Cardiac muscle cell (in vitro differentiated cells and primary cell): ENCODE data around the gene RERE. TPM values are rescaled to one million over a fixed set of nuclear protein-coding genes. Genes with fewer than 3 reads are reported as not detected.

ENCODE experiments used
- DNase-seq, 2 donors: peaks; one replicate each; pipeline versions ENCODE4 v3.0.0 to v3.0.0-alpha.2; 2010 to 2017; ENCODE audit warnings: low read depth in 1 of 2, low spot score in 1 of 2
- H3K27ac ChIP-seq: fragments of 200-600 bp; sonication (generic); 2 replicates; pipeline ENCODE4 v1.5.1; 2016
- H3K27me3 ChIP-seq: fragments of 200-600 bp; sonication (generic); 2 replicates; pipeline ENCODE4 v1.6.0; 2016; ENCODE audit warnings: control low read depth
- H3K36me3 ChIP-seq: fragments of 200-600 bp; sonication (generic); 2 replicates; pipeline ENCODE4 v1.5.1; 2016; ENCODE audit warnings: control low read depth
- H3K4me1 ChIP-seq: fragments of 200-600 bp; sonication (generic); 2 replicates; pipeline ENCODE4 v1.8.1; 2017; ENCODE audit warnings: low read depth, mild to moderate bottlenecking, mixed run types
- H3K4me3 ChIP-seq: fragments of 200-600 bp; sonication (generic); 2 replicates; pipeline ENCODE4 v1.5.1; 2016; ENCODE audit warnings: mild to moderate bottlenecking
- H3K9me3 ChIP-seq: fragments of 200-600 bp; sonication (generic); 2 replicates; pipeline ENCODE4 v1.5.1; 2017; ENCODE audit warnings: low read depth, mild to moderate bottlenecking, control low read depth
- polyA plus RNA-seq: library from polyadenylated mRNA; unstranded; fragments of >200 nt; fragmentation: Nextera tagmentation; extraction: Ambion mirVana; gene quantifications from 2 replicates; pipeline ENCODE4 v1.2.1, GENCODE V29; 2016
- total RNA-seq: library from RNA; depleted of rRNA; stranded (reverse); fragments of >200 nt; gene quantifications from 2 replicates; pipeline ENCODE4 v1.2.3, GENCODE V29; 2016
- TF ChIP-seq, protein P1 (sequence below): IDR thresholded peaks from 2 replicates; pipeline ENCODE4 v1.5.1; 2012; ENCODE audit warnings: low read depth, mild to moderate bottlenecking, low read length

RERE gene
- total and polyA plus RNA-seq, 2 experiments from 2014 or later: 72.5 to 81.0 TPM

- H3K27me3 ChIP-seq: peaks cover 54% of the 10 kb centered on the region
- no peak overlapping the region for H3K27ac ChIP-seq
- DNase-seq: no peak
- H3K4me3 ChIP-seq: peak overlapping the region; percentile 25
- H3K4me1 ChIP-seq: no peaks in the 10 kb centered on the region
- no peaks in the 10 kb centered on the region for H3K36me3 ChIP-seq
- TF ChIP-seq, protein P1, sequence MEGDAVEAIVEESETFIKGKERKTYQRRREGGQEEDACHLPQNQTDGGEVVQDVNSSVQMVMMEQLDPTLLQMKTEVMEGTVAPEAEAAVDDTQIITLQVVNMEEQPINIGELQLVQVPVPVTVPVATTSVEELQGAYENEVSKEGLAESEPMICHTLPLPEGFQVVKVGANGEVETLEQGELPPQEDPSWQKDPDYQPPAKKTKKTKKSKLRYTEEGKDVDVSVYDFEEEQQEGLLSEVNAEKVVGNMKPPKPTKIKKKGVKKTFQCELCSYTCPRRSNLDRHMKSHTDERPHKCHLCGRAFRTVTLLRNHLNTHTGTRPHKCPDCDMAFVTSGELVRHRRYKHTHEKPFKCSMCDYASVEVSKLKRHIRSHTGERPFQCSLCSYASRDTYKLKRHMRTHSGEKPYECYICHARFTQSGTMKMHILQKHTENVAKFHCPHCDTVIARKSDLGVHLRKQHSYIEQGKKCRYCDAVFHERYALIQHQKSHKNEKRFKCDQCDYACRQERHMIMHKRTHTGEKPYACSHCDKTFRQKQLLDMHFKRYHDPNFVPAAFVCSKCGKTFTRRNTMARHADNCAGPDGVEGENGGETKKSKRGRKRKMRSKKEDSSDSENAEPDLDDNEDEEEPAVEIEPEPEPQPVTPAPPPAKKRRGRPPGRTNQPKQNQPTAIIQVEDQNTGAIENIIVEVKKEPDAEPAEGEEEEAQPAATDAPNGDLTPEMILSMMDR: no peak
- no peaks in the 10 kb centered on the region for H3K9me3 ChIP-seq
These were observed 499.0 kb downstream of the RERE start for GRCh38 chr1:8318436-8318835.

- H3K27ac ChIP-seq: no peak within 1 kb of the TSS
- peaks cover 54% of the 10 kb centered on the region for H3K27me3 ChIP-seq
- H3K4me3 ChIP-seq: peak within 1 kb of the TSS; percentile 25
- peak; percentile 63 to 79 for DNase-seq
- no peaks in the 10 kb centered on the region for H3K36me3 ChIP-seq
- no peaks in the 10 kb centered on the region for H3K4me1 ChIP-seq
- no peaks in the 10 kb centered on the region for H3K9me3 ChIP-seq
- TF ChIP-seq, protein P1: no peak
These were observed 499.6 kb downstream of the RERE start, which contains the start of gene SLC45A1 for GRCh38 chr1:8317647-8318381. SLC45A1 (plus strand) TSS chr1:8318114; CDS start chr1:8324330, 6,216 bp downstream.

DNA sequence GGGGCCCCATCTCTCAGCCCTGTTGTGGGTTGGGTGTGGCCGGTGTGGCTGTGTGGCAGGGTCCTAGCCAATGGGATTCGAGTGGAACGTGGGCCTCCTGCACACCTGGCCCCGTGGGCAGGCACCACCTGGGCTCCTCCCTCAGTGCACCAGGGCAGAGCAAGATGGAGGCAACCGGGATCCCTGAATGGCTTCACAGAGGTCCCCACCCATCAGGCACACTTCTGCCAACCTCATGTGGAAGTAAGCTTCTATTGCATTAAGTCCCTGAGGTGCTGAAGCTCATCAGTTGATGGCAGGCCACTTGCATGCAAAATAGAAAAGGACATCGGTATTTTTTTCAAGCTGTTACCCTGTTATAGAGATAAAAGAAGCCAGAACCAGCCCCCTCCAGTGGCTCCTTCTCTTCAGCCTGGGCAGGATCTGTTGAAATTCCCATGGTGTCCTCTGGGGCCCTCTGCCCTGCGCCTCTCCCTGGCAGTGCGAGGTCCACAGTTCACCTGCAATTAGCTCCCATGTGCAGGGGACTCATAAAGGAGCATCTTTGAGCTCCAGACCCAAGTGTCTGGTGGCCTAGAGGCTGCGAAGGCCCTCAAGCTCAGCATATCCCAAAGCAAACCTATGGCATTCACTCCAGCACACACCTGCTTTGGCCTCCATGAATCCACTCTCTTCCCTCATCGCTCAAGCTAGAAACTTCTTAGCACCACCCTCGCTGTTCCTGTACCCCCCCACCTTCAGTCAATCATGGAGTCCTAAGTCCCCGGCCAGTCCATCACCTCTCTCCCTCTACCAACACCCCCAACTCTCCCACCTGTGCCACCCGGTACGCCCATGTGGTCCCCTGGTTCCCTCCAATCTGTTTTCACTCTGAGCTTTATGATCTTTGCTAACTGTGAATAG lies 501.6 kb downstream of the RERE start:
- Histone ChIP-seq H3K4me3 (no peak overlapping the region), H3K9me3 (no peaks in the 10 kb centered on the region), H3K27ac (no peak overlapping the region), H3K36me3 (no peaks in the 10 kb centered on the region), H3K4me1 (no peaks in the 10 kb centered on the region), H3K27me3 (peaks cover 48% of the 10 kb centered on the region)
- DNase-seq: no peak
- TF ChIP-seq, protein P1: peak; percentile 18

DNA sequence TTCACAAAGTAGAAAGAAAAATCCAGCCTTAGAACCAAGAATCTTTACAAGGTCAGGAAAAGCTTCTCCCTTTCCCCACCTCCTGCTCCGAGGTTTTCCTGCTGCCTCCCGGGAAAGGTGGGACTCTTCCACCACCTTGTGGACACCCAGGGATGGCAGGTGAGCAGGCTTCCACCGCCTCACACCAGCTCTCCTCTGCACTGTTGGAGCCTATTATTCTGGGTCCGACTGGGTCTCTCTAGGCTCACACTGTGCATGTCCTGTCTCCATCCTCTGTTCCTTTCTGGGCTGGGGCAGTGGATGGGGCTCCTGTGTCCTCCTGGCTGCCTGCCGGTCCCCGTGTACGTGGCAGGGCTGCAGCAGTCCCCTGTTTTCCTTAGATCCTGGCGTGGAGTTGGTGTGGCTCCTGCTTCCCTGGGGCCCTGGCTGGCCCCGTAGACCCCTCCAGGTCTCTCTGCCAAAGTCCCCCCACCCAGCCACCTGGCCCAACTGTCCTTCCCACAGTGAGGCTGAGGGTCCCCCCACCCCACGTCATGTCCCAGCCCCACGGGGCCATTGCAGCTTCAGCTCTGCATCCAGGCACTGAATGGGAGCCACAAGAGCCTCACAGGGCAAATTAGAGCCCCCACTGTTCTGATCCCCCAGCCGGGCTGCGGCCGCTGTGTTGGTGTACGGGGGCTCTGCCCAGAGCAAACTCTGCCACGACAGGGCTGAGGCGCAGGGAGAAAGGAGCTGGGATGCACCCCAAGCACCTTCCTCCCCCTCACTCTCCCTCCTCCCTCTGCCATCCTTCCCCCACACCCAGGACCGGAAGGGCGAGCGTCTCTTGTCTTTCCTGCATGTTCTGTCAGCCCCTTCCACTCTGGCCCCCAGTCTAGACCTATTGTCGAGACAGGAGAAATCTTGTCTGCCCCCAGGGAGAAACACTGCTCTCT lies 502.8 kb downstream of the RERE start:
- peaks cover 36% of the 10 kb centered on the region for H3K27me3 ChIP-seq
- no peaks in the 10 kb centered on the region for H3K4me1 ChIP-seq
- no peaks in the 10 kb centered on the region for H3K9me3 ChIP-seq
- no peak overlapping the region for H3K27ac ChIP-seq
- H3K36me3 ChIP-seq: no peaks in the 10 kb centered on the region
- peak; percentile 83 to 87 for DNase-seq
- TF ChIP-seq, protein P1: peak; percentile 95
- H3K4me3 ChIP-seq: no peak overlapping the region

DNA sequence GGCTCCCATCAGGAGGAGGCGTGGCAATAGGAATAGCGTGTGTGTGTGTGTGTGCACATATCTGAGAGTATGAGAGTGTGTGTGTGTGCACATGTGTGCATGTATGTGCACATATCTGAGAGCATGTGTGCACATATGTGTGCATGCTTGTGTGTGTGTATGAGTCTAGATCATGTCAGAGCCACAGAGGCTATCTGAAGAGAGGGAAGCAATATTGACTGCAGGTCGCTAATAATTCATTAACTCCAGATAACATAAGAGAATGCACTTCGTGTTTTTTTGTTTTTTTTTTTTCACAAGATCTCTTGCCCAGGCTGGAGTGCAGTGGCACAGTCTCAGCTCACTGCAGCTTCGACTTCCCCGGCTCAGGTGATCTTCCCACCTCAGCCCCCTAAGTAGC lies 504.2 kb downstream of the RERE start:
- Histone ChIP-seq H3K4me1 (no peaks in the 10 kb centered on the region), H3K4me3 (no peak overlapping the region), H3K36me3 (no peaks in the 10 kb centered on the region), H3K27me3 (peaks cover 22% of the 10 kb centered on the region), H3K9me3 (no peaks in the 10 kb centered on the region), H3K27ac (no peak overlapping the region)
- DNase-seq: no peak
- TF ChIP-seq, protein P1: no peak
